ENCODE data around the gene EPS8. TPM values are rescaled to one million over a fixed set of nuclear protein-coding genes. Genes with fewer than 3 reads are reported as not detected.

EPS8 gene
- total RNA-seq, 2 donors from 2014 or later: 6.7 to 8.1 TPM

DNA sequence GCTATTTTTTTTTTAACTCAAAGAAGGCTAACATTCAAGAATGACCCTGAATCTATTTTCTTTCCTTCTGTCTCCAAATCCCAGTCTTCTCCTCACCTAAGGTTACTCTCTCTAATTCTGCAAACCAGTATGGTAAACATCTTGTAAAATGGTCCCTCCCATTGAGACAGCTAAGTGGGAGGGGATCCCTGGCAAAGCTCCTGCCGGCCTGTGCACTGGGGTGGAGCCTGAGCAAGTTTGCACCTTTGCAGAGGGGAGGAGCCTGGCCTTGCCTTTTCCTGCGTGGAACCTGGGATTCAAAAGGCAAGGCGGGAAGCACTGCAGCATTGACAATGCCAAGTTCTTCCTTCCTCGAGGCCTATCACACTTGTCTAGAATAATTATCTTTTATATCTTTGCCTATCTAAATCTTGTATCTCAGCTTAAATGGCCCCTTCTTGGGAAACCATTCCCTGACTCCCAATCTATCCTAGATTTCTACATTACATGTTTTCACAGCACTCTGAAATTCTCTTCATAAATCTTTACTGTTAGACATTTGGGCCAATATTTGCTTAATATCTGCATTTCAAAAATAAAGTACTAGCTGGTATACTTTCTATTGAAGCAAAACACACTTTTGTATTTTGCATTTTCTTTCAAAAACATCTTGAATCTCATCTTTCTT, 83.0 kb downstream of the EPS8 start:
- Mint-ChIP-seq H3K36me3 (ENCODE audit: low read depth) (no peaks in the 10 kb centered on the region), H3K9me3 (no peaks in the 10 kb centered on the region), H3K27me3 (ENCODE audit: insufficient read depth) (no peaks in the 10 kb centered on the region), H3K27ac (no peak overlapping the region), H3K4me3 (no peak overlapping the region), H3K4me1 (peaks cover 23% of the 10 kb centered on the region)
- Histone ChIP-seq H3K4me3 (ENCODE audit: low read length) (no peak overlapping the region), H3K9me3 (ENCODE audit: control insufficient read depth, low read length) (no peaks in the 10 kb centered on the region), H3K36me3 (ENCODE audit: control insufficient read depth, insufficient read depth, low read length) (no peaks in the 10 kb centered on the region), H3K4me1 (ENCODE audit: control insufficient read depth, insufficient read depth, low read length) (no peaks in the 10 kb centered on the region), H3K9ac (ENCODE audit: extremely low read depth, low read length, poor library complexity, severe bottlenecking) (no peak overlapping the region), H3K27me3 (ENCODE audit: control insufficient read depth, insufficient read depth, low read length, poor library complexity, severe bottlenecking) (no peaks in the 10 kb centered on the region), H3K27ac (ENCODE audit: low read depth, low read length) (no peak overlapping the region)
- peak; percentile 83 for DNase-seq
- 63 to 68% methylated on average over 4 of the region's 4 CpGs for WGBS, 2 experiments (ENCODE audit: insufficient coverage in 1 of 2, insufficient read length in 1 of 2)
- TF ChIP-seq, protein P1, sequence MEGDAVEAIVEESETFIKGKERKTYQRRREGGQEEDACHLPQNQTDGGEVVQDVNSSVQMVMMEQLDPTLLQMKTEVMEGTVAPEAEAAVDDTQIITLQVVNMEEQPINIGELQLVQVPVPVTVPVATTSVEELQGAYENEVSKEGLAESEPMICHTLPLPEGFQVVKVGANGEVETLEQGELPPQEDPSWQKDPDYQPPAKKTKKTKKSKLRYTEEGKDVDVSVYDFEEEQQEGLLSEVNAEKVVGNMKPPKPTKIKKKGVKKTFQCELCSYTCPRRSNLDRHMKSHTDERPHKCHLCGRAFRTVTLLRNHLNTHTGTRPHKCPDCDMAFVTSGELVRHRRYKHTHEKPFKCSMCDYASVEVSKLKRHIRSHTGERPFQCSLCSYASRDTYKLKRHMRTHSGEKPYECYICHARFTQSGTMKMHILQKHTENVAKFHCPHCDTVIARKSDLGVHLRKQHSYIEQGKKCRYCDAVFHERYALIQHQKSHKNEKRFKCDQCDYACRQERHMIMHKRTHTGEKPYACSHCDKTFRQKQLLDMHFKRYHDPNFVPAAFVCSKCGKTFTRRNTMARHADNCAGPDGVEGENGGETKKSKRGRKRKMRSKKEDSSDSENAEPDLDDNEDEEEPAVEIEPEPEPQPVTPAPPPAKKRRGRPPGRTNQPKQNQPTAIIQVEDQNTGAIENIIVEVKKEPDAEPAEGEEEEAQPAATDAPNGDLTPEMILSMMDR (conservative IDR thresholded peaks at IDR 0.05): no peak

DNA sequence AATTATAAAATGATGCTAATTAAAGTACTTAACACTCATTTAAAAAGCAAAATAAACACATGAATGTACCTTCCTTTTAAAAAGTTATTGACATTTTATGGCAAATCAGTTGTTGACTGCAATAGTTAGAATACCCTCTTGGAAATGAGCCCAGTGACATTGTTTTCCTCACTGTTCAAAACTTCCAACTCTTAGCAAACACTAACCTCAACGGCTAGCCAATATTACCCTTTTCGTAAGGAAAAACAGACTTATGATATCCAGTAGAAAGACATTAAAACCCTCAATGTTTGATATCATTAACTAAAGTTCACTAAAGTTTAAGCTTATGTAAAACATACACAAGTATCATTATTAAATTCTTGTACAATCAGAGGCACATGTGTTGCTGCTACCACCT, 83.6 kb downstream of the EPS8 start:
- no peaks in the 10 kb centered on the region for H3K9me3 ChIP-seq (ENCODE audit: control insufficient read depth, low read length)

DNA sequence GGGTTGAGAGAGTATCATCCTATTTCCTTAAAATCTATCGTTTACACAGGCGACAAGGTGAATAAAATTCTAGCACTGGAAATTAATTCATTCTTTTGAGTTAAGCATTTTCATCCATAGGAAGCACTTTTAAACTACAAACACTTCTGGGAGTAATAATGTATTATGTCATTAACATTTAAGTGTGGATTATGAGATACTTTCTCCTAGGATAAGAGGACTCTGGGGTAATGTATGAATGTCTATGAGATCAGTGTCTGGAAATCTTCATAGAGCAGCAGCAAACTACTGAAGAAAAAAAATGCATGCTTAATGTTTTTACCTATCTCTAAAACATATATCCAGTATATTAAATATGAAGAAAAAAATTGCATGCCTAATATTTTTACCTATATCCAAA, 86.9 kb downstream of the EPS8 start:
- H3K36me3 ChIP-seq (ENCODE audit: control insufficient read depth, insufficient read depth, low read length): no peaks in the 10 kb centered on the region
- Mint-ChIP-seq H3K36me3 (ENCODE audit: low read depth) (no peaks in the 10 kb centered on the region), H3K4me1 (peaks cover 13% of the 10 kb centered on the region), H3K27ac (no peak overlapping the region), H3K9me3 (no peaks in the 10 kb centered on the region), H3K27me3 (ENCODE audit: insufficient read depth) (no peaks in the 10 kb centered on the region), H3K4me3 (no peak overlapping the region)
- no peak overlapping the region for H3K27ac ChIP-seq (ENCODE audit: low read depth, low read length)
- WGBS, 2 experiments (ENCODE audit: insufficient coverage in 1 of 2, insufficient read length in 1 of 2): 100% methylated on average over 1 of the region's 2 CpGs; no CpG with 5 or more reads in 1 of the 2 experiments
- no peak for DNase-seq
- no peaks in the 10 kb centered on the region for H3K27me3 ChIP-seq (ENCODE audit: control insufficient read depth, insufficient read depth, low read length, poor library complexity, severe bottlenecking)
- TF ChIP-seq, protein P1 (conservative IDR thresholded peaks at IDR 0.05): no peak
- H3K4me3 ChIP-seq (ENCODE audit: low read length): no peak overlapping the region
- no peak overlapping the region for H3K9ac ChIP-seq (ENCODE audit: extremely low read depth, low read length, poor library complexity, severe bottlenecking)
- H3K4me1 ChIP-seq (ENCODE audit: control insufficient read depth, insufficient read depth, low read length): no peaks in the 10 kb centered on the region
- no peaks in the 10 kb centered on the region for H3K9me3 ChIP-seq (ENCODE audit: control insufficient read depth, low read length)

More for the DNA sequence above, 83.6 kb downstream of the EPS8 start:
- H3K27ac ChIP-seq (ENCODE audit: low read depth, low read length): no peak overlapping the region
- peaks cover 23% of the 10 kb centered on the region for H3K4me1 Mint-ChIP-seq
- no peak for DNase-seq
- WGBS, 2 experiments (ENCODE audit: insufficient coverage in 1 of 2, insufficient read length in 1 of 2): 94% methylated on average over 2 of the region's 2 CpGs; no CpG with 5 or more reads in 1 of the 2 experiments
- no peak overlapping the region for H3K9ac ChIP-seq (ENCODE audit: extremely low read depth, low read length, poor library complexity, severe bottlenecking)
- H3K4me3 Mint-ChIP-seq: no peak overlapping the region
- no peak overlapping the region for H3K27ac Mint-ChIP-seq
- H3K27me3 ChIP-seq (ENCODE audit: control insufficient read depth, insufficient read depth, low read length, poor library complexity, severe bottlenecking): no peaks in the 10 kb centered on the region
- H3K9me3 Mint-ChIP-seq: no peaks in the 10 kb centered on the region
- TF ChIP-seq, protein P1 (conservative IDR thresholded peaks at IDR 0.05): no peak
- no peaks in the 10 kb centered on the region for H3K36me3 ChIP-seq (ENCODE audit: control insufficient read depth, insufficient read depth, low read length)
- no peaks in the 10 kb centered on the region for H3K27me3 Mint-ChIP-seq (ENCODE audit: insufficient read depth)
- H3K4me1 ChIP-seq (ENCODE audit: control insufficient read depth, insufficient read depth, low read length): no peaks in the 10 kb centered on the region
- H3K4me3 ChIP-seq (ENCODE audit: low read length): no peak overlapping the region
- H3K36me3 Mint-ChIP-seq (ENCODE audit: low read depth): no peaks in the 10 kb centered on the region

Measured in endodermal cell (in vitro differentiated cells).